A549 (cell line): ENCODE measurements around the gene ELMO2. TPM values are rescaled to one million over a fixed set of nuclear protein-coding genes. Genes with fewer than 3 reads are reported as not detected.

ENCODE experiments used
- ATAC-seq, 2 experiments: fragments of 200-7000 bp in 1 of 2; fragments of >200 bp in 1 of 2; cut with Nextera tagmentation in 1 of 2; cut with Tn5 transposase in 1 of 2; 3 replicates each; pipeline versions ENCODE4 v1.8.0 to v1.9.1; 2018 to 2020; ENCODE audit warnings: mild to moderate bottlenecking in 1 of 2, moderate library complexity in 1 of 2
- CTCF ChIA-PET: fragments of 300-600 bp; sonication (Branson Sonifier 250); formaldehyde crosslinking; extraction: SDS; loops from one replicate; lab custom pipeline; 2021; ENCODE audit warnings: antibody characterized with exemption, inconsistent platforms; lab: Yijun Ruan, JAX
- POLR2A ChIA-PET: fragments of 350-600 bp; formaldehyde crosslinking; extraction: SDS; loops from one replicate; lab custom pipeline; 2021; ENCODE audit warnings: antibody characterized with exemption, inconsistent platforms; lab: Yijun Ruan, JAX
- DNase-seq, 2 experiments: peaks; one replicate each; pipeline versions ENCODE4 v3.0.0 to v3.0.0-alpha.2; 2011 to 2016; ENCODE audit warnings: low read depth in 1 of 2, low spot score in 1 of 2
- FAIRE-seq: peaks from 2 replicates; lab custom pipeline; 2011; peaks lifted over from hg19 to GRCh38; lab: Jason Lieb, UNC
- H3K27ac ChIP-seq, 2 experiments: fragments of >200 bp; sonication (Bioruptor Twin); formaldehyde crosslinking; 3 replicates each; pipeline ENCODE4 v1.5.1; 2016 to 2017
- H3K4me1 ChIP-seq: fragments of >200 bp; sonication (Bioruptor Twin); formaldehyde crosslinking; 3 replicates; pipeline ENCODE4 v1.6.1; 2016
- H3K4me2 ChIP-seq: fragments of >200 bp; sonication (Bioruptor Twin); formaldehyde crosslinking; 3 replicates; pipeline ENCODE4 v1.6.1; 2016
- H3K4me3 ChIP-seq: fragments of >200 bp; sonication (Bioruptor Twin); formaldehyde crosslinking; 3 replicates; pipeline ENCODE4 v1.5.1; 2016
- H3K9me3 ChIP-seq: fragments of >200 bp; sonication (Bioruptor Twin); formaldehyde crosslinking; 3 replicates; pipeline ENCODE4 v1.6.1; 2016
- CHD4 ChIP-seq: fragments of 200-600 bp; sonication (generic); IDR thresholded peaks from 2 replicates; pipeline ENCODE4 v1.6.1; 2016; ENCODE audit warnings: antibody characterized with exemption, mild to moderate bottlenecking, borderline replicate concordance
- EP300 ChIP-seq, 2 experiments: fragments of >200 bp; sonication (Bioruptor Twin); formaldehyde crosslinking; IDR thresholded peaks; 2 replicates in 1 of 2; 3 replicates in 1 of 2; pipeline ENCODE4 v1.6.1; 2016 to 2017
- HEYL ChIP-seq: fragments of 250-450 bp; sonication (Bioruptor Pico); IDR thresholded peaks from 2 replicates; pipeline ENCODE4 v1.8.0; 2021; ENCODE audit warnings: mild to moderate bottlenecking, moderate library complexity
- HOXB13 ChIP-seq: fragments of 250-450 bp; sonication (Bioruptor Pico); IDR thresholded peaks from 2 replicates; pipeline ENCODE4 v1.5.0; 2020; ENCODE audit warnings: low read depth, mild to moderate bottlenecking, moderate library complexity
- HOXB5 ChIP-seq: fragments of 250-450 bp; sonication (Bioruptor Pico); IDR thresholded peaks from 2 replicates; pipeline ENCODE4 v1.5.0; 2020; ENCODE audit warnings: mild to moderate bottlenecking, moderate library complexity
- KDM5A ChIP-seq: fragments of 200-600 bp; sonication (generic); IDR thresholded peaks from 2 replicates; pipeline ENCODE4 v1.6.1; 2016; ENCODE audit warnings: antibody characterized with exemption, mild to moderate bottlenecking
- MYC ChIP-seq: IDR thresholded peaks from 2 replicates; pipeline ENCODE4 v1.6.1; 2012; ENCODE audit warnings: mild to moderate bottlenecking, inconsistent platforms, low read length, improper control_type of control experiment, borderline replicate concordance
- POLR2AphosphoS2 ChIP-seq: conservative IDR thresholded peaks from 2 replicates; pipeline ENCODE4 v1.6.1; 2012; ENCODE audit warnings: low read length, improper control_type of control experiment, inconsistent platforms
- RCOR1 ChIP-seq: fragments of 150-350 bp; IDR thresholded peaks from 2 replicates; pipeline ENCODE4 v1.6.1; 2014; ENCODE audit warnings: antibody characterized with exemption, low read length, low read depth
- RNF2 ChIP-seq: fragments of 200-600 bp; sonication (generic); IDR thresholded peaks from 2 replicates; pipeline ENCODE4 v1.6.1; 2016; ENCODE audit warnings: low read depth, mild to moderate bottlenecking, antibody characterized with exemption, moderate library complexity, borderline replicate concordance
- TFCP2L1 ChIP-seq: fragments of 250-450 bp; sonication (Bioruptor Pico); IDR thresholded peaks from 2 replicates; pipeline ENCODE4 v1.5.0; 2021; ENCODE audit warnings: mild to moderate bottlenecking
- TP53 ChIP-seq: fragments of 250-450 bp; sonication (Bioruptor Pico); IDR thresholded peaks from 2 replicates; pipeline ENCODE4 v1.5.0; 2021; ENCODE audit warnings: mild to moderate bottlenecking, moderate library complexity
- USF2 ChIP-seq: fragments of 450-650 bp; IDR thresholded peaks from 2 replicates; pipeline ENCODE4 v1.6.1; 2014; ENCODE audit warnings: antibody characterized with exemption
- ZFP36 ChIP-seq: fragments of 450-650 bp; IDR thresholded peaks from 2 replicates; pipeline ENCODE4 v1.6.1; 2014; ENCODE audit warnings: borderline replicate concordance; ENCODE audit not compliant: partially characterized antibody
- WGBS: methylation state at CpG from one replicate; pipeline ENCODE4 v1.1.6; 2017; ENCODE audit errors: missing lambda C conversion rate; 5-methylcytosine and 5-hydroxymethylcytosine counted together
- polyA plus RNA-seq, 4 experiments: library from polyadenylated mRNA; depleted of rRNA in 3 of 4; stranded (reverse); fragments of >200 nt; fragmentation: RNase III in 1 of 4; extraction: RNeasy Plus Mini Kit Qiagen cat#74134 plus additional on column Dnase treatment in 1 of 4; gene quantifications; 2 replicates in 3 of 4; 3 replicates in 1 of 4; pipeline ENCODE4 v1.2.3, GENCODE V29; 2011 to 2017
- TF ChIP-seq, protein P1 (sequence below): fragments of >200 bp; sonication (Bioruptor Twin); formaldehyde crosslinking; IDR thresholded peaks from 2 replicates; pipeline ENCODE4 v1.6.1; 2016
- TF ChIP-seq, protein P2 (sequence below): fragments of 250-450 bp; sonication (Bioruptor Pico); IDR thresholded peaks from 2 replicates; pipeline ENCODE4 v1.5.0; 2020; ENCODE audit warnings: low read depth, mild to moderate bottlenecking, moderate library complexity
- TF ChIP-seq, protein P3 (sequence below): fragments of 250-450 bp; sonication (Bioruptor Pico); IDR thresholded peaks from 2 replicates; pipeline ENCODE4 v1.5.0; 2021; ENCODE audit warnings: mild to moderate bottlenecking, moderate library complexity, borderline replicate concordance

The ELMO2 gene
- polyA plus RNA-seq, 2 of the 4 experiments (the other 2 are of a cell fraction), result 23.4 to 25.1 TPM

DNA sequence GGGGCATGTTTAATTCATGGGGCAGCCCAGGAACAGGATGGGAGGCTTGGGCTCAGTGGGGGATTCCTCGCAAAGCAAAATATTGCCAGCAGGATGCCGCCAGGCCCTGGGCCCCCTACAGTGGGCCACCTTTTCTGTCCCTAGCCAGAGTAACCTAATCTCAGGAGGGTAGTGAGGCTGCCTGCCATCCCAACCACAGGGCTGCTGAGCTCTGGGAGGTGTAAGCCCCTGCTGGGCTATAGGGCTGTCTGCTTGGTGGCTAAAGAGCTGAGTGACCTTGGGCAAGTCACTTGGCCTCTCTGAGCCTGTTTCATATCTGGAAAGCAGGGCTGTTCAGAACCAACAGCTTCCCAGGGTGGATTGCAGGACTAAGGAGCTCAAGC lies 62.4 kb downstream of the ELMO2 start:
- H3K27ac ChIP-seq, result no peak overlapping the region
- 95% methylated on average over 2 of the region's 2 CpGs for WGBS
- no peak for ATAC-seq
- POLR2A ChIA-PET, result interaction anchor here (0.6 kb wide), 1 partner anchor 67 kb away, joined by 3 read pairs; no protein-coding TSS in a partner anchor
- DNase-seq, result no peak
- CTCF ChIA-PET, result no interaction called here
- H3K4me1 ChIP-seq, result no peaks in the 10 kb centered on the region
- FAIRE-seq, result no peak
- no peaks in the 10 kb centered on the region for H3K9me3 ChIP-seq
- no peak overlapping the region for H3K4me3 ChIP-seq
- peak; percentile 40 for TF ChIP-seq ZFP36
- TF ChIP-seq HOXB5 (CRISPR knock-in tag), result no peak
- TF ChIP-seq, all 56 proteins: peak for 1
- no peak overlapping the region for H3K4me2 ChIP-seq

- no peak for DNase-seq
- CTCF ChIA-PET, result interaction anchor here (1.0 kb wide), 1 partner anchor 14 kb away, joined by 3 read pairs; no protein-coding TSS in a partner anchor
- no peak overlapping the region for H3K4me2 ChIP-seq
- no peak for TF ChIP-seq RNF2
- no peak for TF ChIP-seq HEYL (CRISPR knock-in tag)
- no peak for TF ChIP-seq RCOR1
- TF ChIP-seq KDM5A, result no peak
- no peak for TF ChIP-seq HOXB13 (CRISPR knock-in tag)
- TF ChIP-seq, protein P1, sequence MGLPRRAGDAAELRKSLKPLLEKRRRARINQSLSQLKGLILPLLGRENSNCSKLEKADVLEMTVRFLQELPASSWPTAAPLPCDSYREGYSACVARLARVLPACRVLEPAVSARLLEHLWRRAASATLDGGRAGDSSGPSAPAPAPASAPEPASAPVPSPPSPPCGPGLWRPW, result no peak
- no peak for TF ChIP-seq MYC
- no peak for TF ChIP-seq TP53
- TF ChIP-seq, protein P2, sequence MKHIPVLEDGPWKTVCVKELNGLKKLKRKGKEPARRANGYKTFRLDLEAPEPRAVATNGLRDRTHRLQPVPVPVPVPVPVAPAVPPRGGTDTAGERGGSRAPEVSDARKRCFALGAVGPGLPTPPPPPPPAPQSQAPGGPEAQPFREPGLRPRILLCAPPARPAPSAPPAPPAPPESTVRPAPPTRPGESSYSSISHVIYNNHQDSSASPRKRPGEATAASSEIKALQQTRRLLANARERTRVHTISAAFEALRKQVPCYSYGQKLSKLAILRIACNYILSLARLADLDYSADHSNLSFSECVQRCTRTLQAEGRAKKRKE (CRISPR knock-in tag), result no peak
- TF ChIP-seq EP300 (IDR thresholded peaks at IDR 0.05), result no peak
- TF ChIP-seq USF2, result no peak
- TF ChIP-seq, all 56 proteins: peak for 0
- no peak for FAIRE-seq
- WGBS, result 55% methylated on average over 15 of the region's 17 CpGs
- H3K9me3 ChIP-seq, result no peaks in the 10 kb centered on the region
- POLR2A ChIA-PET, result no interaction called here
- no peak overlapping the region for H3K4me3 ChIP-seq
- H3K4me1 ChIP-seq, result no peaks in the 10 kb centered on the region
- H3K27ac ChIP-seq, result no peak overlapping the region
- ATAC-seq, result peak; percentile 20 to 39; a peak in 4 of 6 replicates
Measured at GRCh38 chr20:46343348-46343974, 63.0 kb downstream of the ELMO2 start.

DNA sequence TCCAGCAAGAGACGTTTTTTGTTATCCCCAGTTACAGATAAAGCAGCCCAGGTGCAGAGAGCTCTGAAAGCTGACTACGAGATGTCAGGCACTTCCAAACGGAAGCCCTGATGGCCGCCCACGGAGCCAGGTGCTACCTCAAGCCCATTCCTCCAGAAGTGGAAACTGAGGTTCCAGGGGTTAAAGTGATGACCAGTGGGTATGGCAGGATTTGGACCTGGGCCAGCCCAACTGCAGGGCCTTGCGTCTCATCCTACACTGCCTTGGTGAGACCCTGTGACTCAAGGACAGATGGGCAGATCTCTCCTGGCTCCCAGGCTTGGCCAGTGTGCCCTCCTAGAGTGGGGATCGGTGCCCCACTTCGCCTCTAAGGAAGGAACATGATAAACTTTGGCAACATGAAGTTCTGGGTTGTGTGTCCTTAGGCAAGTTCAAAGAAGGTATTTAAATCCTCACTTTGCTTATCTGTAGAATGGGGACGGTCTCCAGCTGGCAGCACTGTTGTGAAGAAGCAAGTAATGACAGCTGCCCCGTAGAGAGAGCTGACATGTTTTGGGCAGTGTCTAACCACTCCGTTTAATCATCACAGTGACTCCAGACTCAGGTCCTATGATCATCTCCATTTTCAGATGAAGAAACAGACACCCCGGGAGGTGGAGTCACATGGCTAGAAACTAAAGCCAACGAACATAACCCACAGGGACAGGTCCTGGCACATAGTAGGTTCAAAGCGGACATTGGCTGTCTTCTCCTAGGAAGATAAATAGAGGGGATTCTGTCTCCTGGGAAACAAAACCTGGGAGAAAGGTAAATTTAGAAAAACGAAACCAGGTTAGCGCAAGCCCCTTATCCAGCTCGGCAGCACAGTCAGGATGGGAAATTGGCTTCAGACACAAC lies 63.7 kb downstream of the ELMO2 start:
- ChIA-PET CTCF (interaction anchor here (0.6 to 2.4 kb wide), 5 partner anchors 13 to 373 kb away, joined by 3 to 6 read pairs (median 4); no protein-coding TSS in a partner anchor), POLR2A (no interaction called here)
- Histone ChIP-seq H3K4me2 (no peak overlapping the region), H3K9me3 (no peaks in the 10 kb centered on the region), H3K4me1 (no peaks in the 10 kb centered on the region), H3K27ac (no peak overlapping the region), H3K4me3 (no peak overlapping the region)
- WGBS, result 53% methylated on average over 13 of the region's 17 CpGs
- FAIRE-seq (no peak), ATAC-seq (peak in 1 of 2 experiments; percentile 10; a peak in 1 of 6 replicates), DNase-seq (no peak)
- no peak for TF ChIP-seq POLR2AphosphoS2
- TF ChIP-seq CHD4, result no peak

- Histone ChIP-seq H3K4me2 (no peak overlapping the region), H3K4me3 (no peak overlapping the region), H3K4me1 (no peaks in the 10 kb centered on the region), H3K27ac (no peak overlapping the region), H3K9me3 (no peaks in the 10 kb centered on the region)
- ChIA-PET CTCF (interaction anchor here (0.6 to 2.4 kb wide), 5 partner anchors 12 to 372 kb away, joined by 3 to 6 read pairs (median 4); no protein-coding TSS in a partner anchor), POLR2A (no interaction called here)
- 26% methylated on average over 9 of the region's 9 CpGs for WGBS
- DNase-seq (no peak), ATAC-seq (peak; percentile 7 to 21; a peak in 2 of 6 replicates), FAIRE-seq (no peak)
- TF ChIP-seq, protein P2 (CRISPR knock-in tag), result no peak
- TF ChIP-seq TFCP2L1 (CRISPR knock-in tag) (no peak), EP300 (IDR thresholded peaks at IDR 0.05) (no peak), USF2 (no peak)
- TF ChIP-seq, protein P3, sequence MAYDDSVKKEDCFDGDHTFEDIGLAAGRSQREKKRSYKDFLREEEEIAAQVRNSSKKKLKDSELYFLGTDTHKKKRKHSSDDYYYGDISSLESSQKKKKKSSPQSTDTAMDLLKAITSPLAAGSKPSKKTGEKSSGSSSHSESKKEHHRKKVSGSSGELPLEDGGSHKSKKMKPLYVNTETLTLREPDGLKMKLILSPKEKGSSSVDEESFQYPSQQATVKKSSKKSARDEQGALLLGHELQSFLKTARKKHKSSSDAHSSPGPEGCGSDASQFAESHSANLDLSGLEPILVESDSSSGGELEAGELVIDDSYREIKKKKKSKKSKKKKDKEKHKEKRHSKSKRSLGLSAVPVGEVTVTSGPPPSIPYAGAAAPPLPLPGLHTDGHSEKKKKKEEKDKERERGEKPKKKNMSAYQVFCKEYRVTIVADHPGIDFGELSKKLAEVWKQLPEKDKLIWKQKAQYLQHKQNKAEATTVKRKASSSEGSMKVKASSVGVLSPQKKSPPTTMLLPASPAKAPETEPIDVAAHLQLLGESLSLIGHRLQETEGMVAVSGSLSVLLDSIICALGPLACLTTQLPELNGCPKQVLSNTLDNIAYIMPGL (CRISPR knock-in tag), result no peak
Measured at GRCh38 chr20:46342010-46342378, 64.4 kb downstream of the ELMO2 start.
